ENCODE results near the gene VDAC2.

DNA sequence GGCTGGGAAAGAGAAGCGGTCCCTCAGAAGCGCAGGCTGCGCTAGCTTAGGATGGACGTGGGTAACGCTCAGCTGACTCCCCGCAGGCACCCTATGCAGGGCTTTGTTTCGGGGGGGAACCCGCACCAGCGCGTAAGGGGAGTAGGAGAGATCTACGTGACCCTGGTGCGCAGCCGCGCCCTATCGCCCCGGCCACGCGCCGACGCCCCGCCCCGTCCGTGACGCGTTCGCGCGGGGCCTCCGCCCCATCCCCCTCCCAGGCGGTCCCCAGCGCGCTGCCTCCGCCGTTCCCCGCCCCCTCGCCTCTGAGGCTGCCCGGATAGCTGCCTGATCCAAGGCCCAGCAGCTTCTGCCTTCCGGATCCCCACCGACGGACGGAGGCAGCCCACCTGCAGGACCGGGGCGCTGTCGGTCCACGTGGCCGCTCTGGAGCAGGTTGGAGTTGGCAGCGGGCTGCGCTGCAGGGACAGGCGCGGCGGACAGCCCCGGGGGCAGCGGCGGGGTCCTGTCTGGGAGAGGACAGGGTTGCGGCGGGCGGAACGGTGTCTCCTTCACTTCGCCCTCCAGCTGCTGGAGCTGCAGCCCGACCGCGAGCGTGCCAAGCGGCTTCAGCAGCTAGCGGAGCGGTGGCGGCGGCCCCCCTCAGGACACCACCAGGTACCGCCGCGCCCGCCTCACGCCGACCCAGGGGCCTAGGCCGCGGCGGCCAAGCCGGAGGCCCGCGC is at the start of gene VDAC2:
- TF ChIP-seq, protein P1, sequence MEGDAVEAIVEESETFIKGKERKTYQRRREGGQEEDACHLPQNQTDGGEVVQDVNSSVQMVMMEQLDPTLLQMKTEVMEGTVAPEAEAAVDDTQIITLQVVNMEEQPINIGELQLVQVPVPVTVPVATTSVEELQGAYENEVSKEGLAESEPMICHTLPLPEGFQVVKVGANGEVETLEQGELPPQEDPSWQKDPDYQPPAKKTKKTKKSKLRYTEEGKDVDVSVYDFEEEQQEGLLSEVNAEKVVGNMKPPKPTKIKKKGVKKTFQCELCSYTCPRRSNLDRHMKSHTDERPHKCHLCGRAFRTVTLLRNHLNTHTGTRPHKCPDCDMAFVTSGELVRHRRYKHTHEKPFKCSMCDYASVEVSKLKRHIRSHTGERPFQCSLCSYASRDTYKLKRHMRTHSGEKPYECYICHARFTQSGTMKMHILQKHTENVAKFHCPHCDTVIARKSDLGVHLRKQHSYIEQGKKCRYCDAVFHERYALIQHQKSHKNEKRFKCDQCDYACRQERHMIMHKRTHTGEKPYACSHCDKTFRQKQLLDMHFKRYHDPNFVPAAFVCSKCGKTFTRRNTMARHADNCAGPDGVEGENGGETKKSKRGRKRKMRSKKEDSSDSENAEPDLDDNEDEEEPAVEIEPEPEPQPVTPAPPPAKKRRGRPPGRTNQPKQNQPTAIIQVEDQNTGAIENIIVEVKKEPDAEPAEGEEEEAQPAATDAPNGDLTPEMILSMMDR (conservative IDR thresholded peaks at IDR 0.05 in 1 of 2, IDR thresholded peaks at IDR 0.05 in 1 of 2; ENCODE audit: extremely low read depth in 1 of 2, insufficient read depth in 1 of 2, low read depth in 1 of 2, low read length in 2 of 2) = no peak
- TF ChIP-seq EZH2 (IDR thresholded peaks at IDR 0.05; ENCODE audit: borderline replicate concordance, low read length) = no peak
